ENCODE data around the gene PDE6H. TPM values are rescaled to one million over a fixed set of nuclear protein-coding genes. Genes with fewer than 3 reads are reported as not detected.

PDE6H gene
- total RNA-seq, 1 donor, result not detected

DNA sequence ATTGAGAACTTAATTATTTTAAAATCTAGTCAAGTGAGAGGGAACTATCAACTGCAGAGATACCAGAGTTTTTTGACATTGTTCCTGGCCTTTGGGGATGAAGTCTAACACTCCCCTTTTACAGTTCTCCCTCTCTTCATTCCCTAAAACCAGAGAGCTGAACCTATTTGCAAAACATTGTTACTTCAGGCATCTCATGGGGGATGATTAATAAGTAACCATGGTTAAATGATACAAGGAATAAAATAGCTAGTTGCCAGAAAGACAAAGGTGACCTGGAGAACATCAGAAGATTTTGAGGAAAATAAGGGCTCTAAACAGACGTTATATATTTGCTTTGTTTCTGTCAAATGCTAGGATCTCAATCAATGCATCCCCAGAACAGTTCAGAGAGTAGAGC lies 42.3 kb downstream of the PDE6H start:
- H3K4me3 ChIP-seq (ENCODE audit: low read depth, low read length), result no peak overlapping the region
- no peak for DNase-seq (ENCODE audit: low read depth)
- TF ChIP-seq, protein P1, sequence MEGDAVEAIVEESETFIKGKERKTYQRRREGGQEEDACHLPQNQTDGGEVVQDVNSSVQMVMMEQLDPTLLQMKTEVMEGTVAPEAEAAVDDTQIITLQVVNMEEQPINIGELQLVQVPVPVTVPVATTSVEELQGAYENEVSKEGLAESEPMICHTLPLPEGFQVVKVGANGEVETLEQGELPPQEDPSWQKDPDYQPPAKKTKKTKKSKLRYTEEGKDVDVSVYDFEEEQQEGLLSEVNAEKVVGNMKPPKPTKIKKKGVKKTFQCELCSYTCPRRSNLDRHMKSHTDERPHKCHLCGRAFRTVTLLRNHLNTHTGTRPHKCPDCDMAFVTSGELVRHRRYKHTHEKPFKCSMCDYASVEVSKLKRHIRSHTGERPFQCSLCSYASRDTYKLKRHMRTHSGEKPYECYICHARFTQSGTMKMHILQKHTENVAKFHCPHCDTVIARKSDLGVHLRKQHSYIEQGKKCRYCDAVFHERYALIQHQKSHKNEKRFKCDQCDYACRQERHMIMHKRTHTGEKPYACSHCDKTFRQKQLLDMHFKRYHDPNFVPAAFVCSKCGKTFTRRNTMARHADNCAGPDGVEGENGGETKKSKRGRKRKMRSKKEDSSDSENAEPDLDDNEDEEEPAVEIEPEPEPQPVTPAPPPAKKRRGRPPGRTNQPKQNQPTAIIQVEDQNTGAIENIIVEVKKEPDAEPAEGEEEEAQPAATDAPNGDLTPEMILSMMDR (IDR thresholded peaks at IDR 0.05; ENCODE audit: insufficient read depth, low read length), result no peak

GRCh38 chr12:15020156-15020555 lies 47.3 kb downstream of the PDE6H start:
- H3K4me3 ChIP-seq (ENCODE audit: low read depth, low read length), result no peak overlapping the region
- no peak for DNase-seq (ENCODE audit: low read depth)
- TF ChIP-seq, protein P1 (IDR thresholded peaks at IDR 0.05; ENCODE audit: insufficient read depth, low read length), result no peak

Other genes starting within 250 kb of the PDE6H start
- gene WBP11, start 169.6 kb upstream of the PDE6H start, total RNA-seq (ENCODE audit: low replicate concordance), result 6.3 and 15.9 TPM in 2 replicates
- gene C12orf60, start 169.4 kb upstream of the PDE6H start, total RNA-seq (ENCODE audit: low replicate concordance), result 0.65 and 0.99 TPM in 2 replicates
- 0.09 TPM in 1 of 2 replicates, not detected in the other for gene SMCO3, start 158.9 kb upstream of the PDE6H start, total RNA-seq (ENCODE audit: low replicate concordance)
- gene ART4, start 129.5 kb upstream of the PDE6H start, total RNA-seq (ENCODE audit: low replicate concordance), result 0.36 TPM in 1 of 2 replicates, not detected in the other
- 223 and 529 TPM in 2 replicates for gene MGP, start 87.2 kb upstream of the PDE6H start, total RNA-seq (ENCODE audit: low replicate concordance)
- gene ERP27, start 34.5 kb upstream of the PDE6H start, total RNA-seq (ENCODE audit: low replicate concordance), result 0.18 TPM in 1 of 2 replicates, not detected in the other
- 2.4 and 7.2 TPM in 2 replicates for gene ARHGDIB, start 11.4 kb upstream of the PDE6H start, total RNA-seq (ENCODE audit: low replicate concordance)
- gene RERG, start 248.4 kb downstream of the PDE6H start, total RNA-seq (ENCODE audit: low replicate concordance), result not detected in 2 replicates